Mesendoderm (in vitro differentiated cells): ENCODE results near the gene TBC1D19. TPM values are rescaled to one million over a fixed set of nuclear protein-coding genes. Genes with fewer than 3 reads are reported as not detected.

Experiments
- DNase-seq: peaks from one replicate; pipeline ENCODE4 v3.0.0; 2013
- H2AK5ac ChIP-seq: 2 replicates; pipeline ENCODE4 v1.6.1; 2013; ENCODE audit warnings: low read length, inconsistent platforms
- H2BK120ac ChIP-seq: 2 replicates; pipeline ENCODE4 v1.6.1; 2013; ENCODE audit warnings: low read depth, mild to moderate bottlenecking, low read length, moderate library complexity, mixed read lengths
- H2BK15ac ChIP-seq: replicated peaks from 2 replicates; pipeline ENCODE4 v1.6.1; 2013; ENCODE audit warnings: low read depth, mild to moderate bottlenecking, moderate library complexity
- H2BK5ac ChIP-seq: 2 replicates; pipeline ENCODE4 v1.6.1; 2013; ENCODE audit warnings: low read length, inconsistent platforms
- H3K18ac ChIP-seq: 2 replicates; pipeline ENCODE4 v1.6.1; 2013; ENCODE audit warnings: mild to moderate bottlenecking, low read length, mixed read lengths
- H3K23ac ChIP-seq: one replicate; pipeline ENCODE4 v1.6.1; 2013; ENCODE audit warnings: low read length
- H3K27ac ChIP-seq: 2 replicates; pipeline ENCODE4 v1.5.1; 2013; ENCODE audit warnings: low read depth, mild to moderate bottlenecking, inconsistent platforms, low read length, moderate library complexity
- H3K27me3 ChIP-seq: 2 replicates; pipeline ENCODE4 v1.6.1; 2013; ENCODE audit warnings: low read length, control low read depth, mild to moderate bottlenecking, inconsistent platforms; ENCODE audit not compliant: insufficient read depth, poor library complexity
- H3K36me3 ChIP-seq: 2 replicates; pipeline ENCODE4 v1.6.1; 2013; ENCODE audit warnings: low read length, inconsistent platforms; ENCODE audit not compliant: control insufficient read depth, insufficient read depth
- H3K4ac ChIP-seq: one replicate; pipeline ENCODE4 v1.6.1; 2013; ENCODE audit warnings: low read depth, mild to moderate bottlenecking, low read length, moderate library complexity
- H3K4me1 ChIP-seq: 2 replicates; pipeline ENCODE4 v1.6.1; 2013; ENCODE audit warnings: low read depth, low read length, inconsistent platforms; ENCODE audit not compliant: control insufficient read depth
- H3K4me2 ChIP-seq: 2 replicates; pipeline ENCODE4 v1.6.1; 2013; ENCODE audit warnings: low read length
- H3K4me3 ChIP-seq: 2 replicates; pipeline ENCODE4 v1.5.1; 2013; ENCODE audit warnings: mild to moderate bottlenecking, low read length
- H3K56ac ChIP-seq: one replicate; pipeline ENCODE4 v1.6.1; 2013; ENCODE audit warnings: low read length
- H3K79me1 ChIP-seq: 2 replicates; pipeline ENCODE4 v1.6.1; 2013; ENCODE audit warnings: low read length, inconsistent platforms
- H3K79me2 ChIP-seq: 2 replicates; pipeline ENCODE4 v1.6.1; 2013; ENCODE audit warnings: mild to moderate bottlenecking, low read length; ENCODE audit not compliant: control insufficient read depth, insufficient read depth
- H3K9ac ChIP-seq: 2 replicates; pipeline ENCODE4 v1.6.1; 2013; ENCODE audit warnings: low read length, inconsistent platforms
- H4K5ac ChIP-seq: one replicate; pipeline ENCODE4 v1.6.1; 2013; ENCODE audit warnings: low read length
- H4K8ac ChIP-seq: one replicate; pipeline ENCODE4 v1.6.1; 2013; ENCODE audit warnings: low read depth, mild to moderate bottlenecking, control low read depth, low read length, moderate library complexity
- WGBS: extraction: QIAGEN DNeasy Blood & Tissue Kit; methylation state at CpG from one replicate; pipeline ENCODE4 v1.1.7; 2013; ENCODE audit warnings: low lambda C conversion rate, missing lambda C conversion rate; ENCODE audit not compliant: insufficient coverage; ENCODE audit errors: extremely low coverage; 5-methylcytosine and 5-hydroxymethylcytosine counted together
- small RNA-seq: library from polyadenylated mRNA; stranded (forward); fragments of <200 nt; extraction: miRNeasy Mini kit (QIAGEN cat#:217004); gene quantifications from one replicate; pipeline ENCODE3, GENCODE V24; 2013; ENCODE audit not compliant: insufficient read depth

TBC1D19 gene

GRCh38 chr4:26804925-26805324 lies 221.0 kb downstream of the TBC1D19 start:
- no peak for DNase-seq

More at GRCh38 chr4:26804925-26805324, 221.0 kb downstream of the TBC1D19 start:
- Histone ChIP-seq H3K4ac (no peak overlapping the region), H3K79me1 (no peaks in the 10 kb centered on the region), H2BK120ac (no peak overlapping the region), H3K4me1 (peaks cover 4% of the 10 kb centered on the region), H3K56ac (no peak overlapping the region), H4K8ac (no peak overlapping the region), H3K27me3 (no peaks in the 10 kb centered on the region), H2BK5ac (no peak overlapping the region), H2AK5ac (no peak overlapping the region), H3K9ac (no peak overlapping the region), H3K79me2 (no peaks in the 10 kb centered on the region), H3K4me2 (no peak overlapping the region), H3K36me3 (no peaks in the 10 kb centered on the region), H4K5ac (no peak overlapping the region), H3K4me3 (no peak overlapping the region), H3K23ac (no peak overlapping the region), H3K18ac (no peak overlapping the region), H3K27ac (no peak overlapping the region), H2BK15ac (no peak overlapping the region)
- WGBS = no CpG with 5 or more reads among the region's 10 CpGs

Small RNA genes within 50 kb of the gene (small RNA-seq; reads per million reads assigned to genes)
- gene RF00284 = not detected
